ENCODE measurements around the gene IRF6. TPM values are rescaled to one million over a fixed set of nuclear protein-coding genes. Genes with fewer than 3 reads are reported as not detected.
"Not testable (repeated sequence)": the region's sequence is repeated elsewhere in the genome, so short reads cannot be mapped to it uniquely, and the experiment has no call there.

Gene IRF6
- total and polyA plus RNA-seq, 2 donors, result 9.3 to 25.0 TPM

GRCh38 chr1:209815490-209815889, 9.5 kb upstream of the IRF6 start:
- no peaks in the 10 kb centered on the region for H3K4me1 ChIP-seq (ENCODE audit: insufficient read depth)
- H3K27ac ChIP-seq (ENCODE audit: low read depth), result peak overlapping the region; percentile 88
- H3K36me3 ChIP-seq (ENCODE audit: insufficient read depth), result no peaks in the 10 kb centered on the region
- DNase-seq (ENCODE audit: extremely low spot score), result no peak
- WGBS, result 76% methylated on average over 3 of the region's 3 CpGs
- no peak overlapping the region for H3K4me3 ChIP-seq (ENCODE audit: low read depth, low read length)

GRCh38 chr1:209813902-209814301, 8.0 kb upstream of the IRF6 start:
- WGBS, result 91% methylated on average over 4 of the region's 4 CpGs
- Histone ChIP-seq H3K36me3 (ENCODE audit: insufficient read depth) (no peaks in the 10 kb centered on the region), H3K4me3 (ENCODE audit: low read depth, low read length) (no peak overlapping the region), H3K4me1 (ENCODE audit: insufficient read depth) (no peaks in the 10 kb centered on the region), H3K27ac (ENCODE audit: low read depth) (no peak overlapping the region)
- no peak for DNase-seq (ENCODE audit: extremely low spot score)

DNA sequence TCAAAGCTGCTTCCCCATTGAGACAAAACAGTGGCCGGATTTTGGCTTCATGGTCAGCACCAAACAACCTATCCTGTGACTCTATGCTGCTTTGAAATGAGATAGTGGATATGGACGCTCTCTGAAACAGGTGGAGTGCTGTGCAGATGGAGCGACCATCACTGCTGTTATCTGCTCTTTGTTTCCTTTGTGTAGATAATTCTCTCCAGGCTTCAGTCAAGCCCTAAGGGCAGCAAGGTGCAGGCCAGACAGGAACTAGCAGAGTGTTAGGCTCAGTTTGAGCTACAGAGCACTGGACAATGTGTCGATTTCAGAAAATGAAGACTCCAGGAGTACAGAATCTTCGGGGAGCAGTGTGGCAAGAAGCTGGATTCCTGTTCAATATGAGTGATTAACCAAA, 4.8 kb upstream of the IRF6 start:
- peaks cover 2% of the 10 kb centered on the region for H3K4me1 ChIP-seq (ENCODE audit: insufficient read depth)
- H3K27ac ChIP-seq (ENCODE audit: low read depth), result no peak overlapping the region
- H3K36me3 ChIP-seq (ENCODE audit: insufficient read depth), result no peaks in the 10 kb centered on the region
- no peak overlapping the region for H3K4me3 ChIP-seq (ENCODE audit: low read depth, low read length)
- no peak for DNase-seq (ENCODE audit: extremely low spot score)
- 84% methylated on average over 5 of the region's 5 CpGs for WGBS

DNA sequence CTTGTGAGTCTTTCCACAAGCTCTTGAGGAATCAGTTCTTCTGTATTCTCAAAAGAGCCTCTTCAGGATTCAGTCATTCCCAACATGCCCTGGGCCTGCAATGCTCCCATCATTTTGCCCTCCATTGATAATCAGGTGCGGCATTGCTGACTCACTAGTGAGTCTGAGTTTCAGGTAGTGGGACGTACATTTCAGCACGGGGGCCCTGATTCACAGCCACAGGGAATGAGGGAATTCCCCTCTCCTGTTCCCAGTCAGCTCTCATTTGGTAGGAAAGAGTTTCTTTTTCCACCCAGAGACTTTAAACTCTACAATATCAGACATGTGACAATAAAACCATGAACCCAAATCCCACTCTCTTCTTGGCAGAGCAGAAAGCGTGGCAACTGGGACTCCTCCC, 3.7 kb upstream of the IRF6 start:
- Histone ChIP-seq H3K4me1 (ENCODE audit: insufficient read depth) (peaks cover 2% of the 10 kb centered on the region), H3K27ac (ENCODE audit: low read depth) (no peak overlapping the region), H3K36me3 (ENCODE audit: insufficient read depth) (no peaks in the 10 kb centered on the region), H3K4me3 (ENCODE audit: low read depth, low read length) (no peak overlapping the region)
- DNase-seq (ENCODE audit: extremely low spot score), result no peak
- 90% methylated on average over 4 of the region's 4 CpGs for WGBS

GRCh38 chr1:209808059-209808581, 2.2 kb upstream of the IRF6 start:
- Histone ChIP-seq H3K4me3 (ENCODE audit: low read depth, low read length) (no peak overlapping the region), H3K36me3 (ENCODE audit: insufficient read depth) (no peaks in the 10 kb centered on the region), H3K4me1 (ENCODE audit: insufficient read depth) (peaks cover 2% of the 10 kb centered on the region), H3K27ac (ENCODE audit: low read depth) (no peak overlapping the region)
- no peak for DNase-seq (ENCODE audit: extremely low spot score)

- Histone ChIP-seq H3K4me1 (ENCODE audit: insufficient read depth) (peaks cover 2% of the 10 kb centered on the region), H3K27ac (ENCODE audit: low read depth) (no peak overlapping the region)
- WGBS, result 85% methylated on average over 4 of the region's 4 CpGs
Measured at GRCh38 chr1:209807509-209807908, 1.6 kb upstream of the IRF6 start.

GRCh38 chr1:209805341-209805781, 581 bp downstream of the IRF6 start:
- H3K4me3 ChIP-seq (ENCODE audit: low read depth, low read length), result peak overlapping the region; percentile 32
- peak overlapping the region; percentile 87 for H3K27ac ChIP-seq (ENCODE audit: low read depth)

More at GRCh38 chr1:209807509-209807908, 1.6 kb upstream of the IRF6 start:
- Histone ChIP-seq H3K4me3 (ENCODE audit: low read depth, low read length) (no peak overlapping the region), H3K36me3 (ENCODE audit: insufficient read depth) (no peaks in the 10 kb centered on the region)
- no peak for DNase-seq (ENCODE audit: extremely low spot score)

DNA sequence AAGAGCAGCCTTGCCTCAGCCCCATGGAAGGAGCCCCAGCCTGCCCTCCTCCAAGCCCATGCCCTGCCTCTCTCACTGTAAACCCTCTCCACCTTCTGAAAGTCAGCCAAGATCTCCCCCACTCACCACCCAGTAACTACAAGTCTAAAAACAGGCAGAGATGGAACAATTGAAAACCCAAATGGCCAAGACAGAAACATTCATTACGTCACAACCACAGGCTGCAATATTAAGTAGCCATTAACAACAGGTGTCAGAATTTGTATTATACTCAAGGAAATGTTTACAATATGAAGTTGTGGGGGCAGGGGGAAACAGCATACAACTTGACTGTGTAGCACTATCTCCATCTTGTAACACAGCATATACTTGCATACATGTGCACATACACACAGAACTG, 2.4 kb downstream of the IRF6 start:
- WGBS, result 89% methylated on average over 1 of the region's 1 CpG
- no peak overlapping the region for H3K4me3 ChIP-seq (ENCODE audit: low read depth, low read length)
- no peak for DNase-seq (ENCODE audit: extremely low spot score)
- no peaks in the 10 kb centered on the region for H3K36me3 ChIP-seq (ENCODE audit: insufficient read depth)
- no peak overlapping the region for H3K27ac ChIP-seq (ENCODE audit: low read depth)
- no peaks in the 10 kb centered on the region for H3K4me1 ChIP-seq (ENCODE audit: insufficient read depth)

More at GRCh38 chr1:209805341-209805781, 581 bp downstream of the IRF6 start:
- WGBS, result 40% methylated on average over 19 of the region's 19 CpGs
- no peak for DNase-seq (ENCODE audit: extremely low spot score)
- peaks cover 2% of the 10 kb centered on the region for H3K4me1 ChIP-seq (ENCODE audit: insufficient read depth)
- H3K36me3 ChIP-seq (ENCODE audit: insufficient read depth), result no peaks in the 10 kb centered on the region

DNA sequence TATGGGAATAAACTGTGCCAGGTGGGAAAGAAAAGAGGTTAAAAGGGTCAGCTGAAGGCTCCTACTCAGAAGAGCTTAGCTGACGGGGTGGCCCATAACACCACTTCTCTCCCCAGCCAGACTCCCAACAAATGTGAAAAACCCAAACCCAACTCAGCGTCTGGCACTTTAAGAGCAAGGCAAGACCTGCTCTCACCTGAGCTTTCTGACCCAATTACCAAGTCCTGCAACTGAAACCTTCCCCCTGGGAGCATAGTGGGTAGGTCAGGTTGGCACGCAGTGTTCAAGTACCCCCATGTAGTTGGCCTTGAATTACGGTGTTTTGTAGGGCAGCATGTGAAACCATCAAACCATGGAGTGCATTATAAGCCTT, 3.2 kb downstream of the IRF6 start:
- H3K27ac ChIP-seq (ENCODE audit: low read depth), result no peak overlapping the region
- no peak overlapping the region for H3K4me3 ChIP-seq (ENCODE audit: low read depth, low read length)
- H3K36me3 ChIP-seq (ENCODE audit: insufficient read depth), result no peaks in the 10 kb centered on the region
- H3K4me1 ChIP-seq (ENCODE audit: insufficient read depth), result no peaks in the 10 kb centered on the region
- DNase-seq (ENCODE audit: extremely low spot score), result no peak
- 85% methylated on average over 4 of the region's 4 CpGs for WGBS

- no peak for DNase-seq (ENCODE audit: extremely low spot score)
- 82% methylated on average over 4 of the region's 4 CpGs for WGBS
- H3K4me1 ChIP-seq (ENCODE audit: insufficient read depth), result no peaks in the 10 kb centered on the region
- no peak overlapping the region for H3K4me3 ChIP-seq (ENCODE audit: low read depth, low read length)
- H3K27ac ChIP-seq (ENCODE audit: low read depth), result no peak overlapping the region
- H3K36me3 ChIP-seq (ENCODE audit: insufficient read depth), result no peaks in the 10 kb centered on the region
Measured at GRCh38 chr1:209802117-209802779, 3.7 kb downstream of the IRF6 start.

DNA sequence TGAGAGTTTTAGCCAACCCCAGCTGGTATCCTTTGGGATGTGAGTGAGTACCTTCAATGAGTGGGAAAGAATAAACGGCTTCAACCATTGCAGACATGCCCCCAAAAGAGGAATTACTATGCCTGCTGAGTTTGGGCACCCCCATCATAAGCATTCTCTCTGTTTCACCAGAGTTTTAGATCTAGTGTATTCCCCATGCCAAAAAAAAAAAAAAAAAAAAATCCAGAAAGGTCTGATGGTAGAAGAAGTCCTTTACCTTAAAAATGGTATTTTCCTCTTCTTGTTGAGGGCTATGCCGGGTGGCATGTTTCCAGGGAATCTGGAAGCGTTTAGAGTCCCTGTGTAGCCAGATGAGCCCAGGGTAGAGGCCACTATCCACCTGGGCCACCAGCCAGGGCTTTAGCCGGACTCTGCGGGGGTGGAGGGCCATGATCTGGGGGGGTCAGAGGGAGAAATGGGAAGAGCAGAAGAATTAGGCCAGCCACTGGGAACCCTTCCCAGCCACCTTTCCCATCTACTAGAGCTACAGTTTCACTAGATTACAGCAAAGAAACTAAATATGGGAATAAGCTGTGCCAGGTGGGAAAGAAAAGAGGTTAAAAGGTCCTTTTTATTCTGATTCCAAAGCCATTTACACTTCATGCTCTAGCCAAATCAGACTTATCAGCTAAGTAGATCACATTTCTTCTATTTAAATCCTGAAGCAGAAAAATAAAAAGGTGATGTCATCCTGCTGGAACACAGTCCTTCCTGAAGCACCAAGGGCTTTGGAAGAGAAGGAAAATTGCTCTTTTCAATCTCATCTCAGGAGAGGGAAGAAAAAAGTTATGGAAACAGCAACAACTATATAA, 4.7 kb downstream of the IRF6 start:
- Histone ChIP-seq H3K27ac (ENCODE audit: low read depth) (no peak overlapping the region), H3K36me3 (ENCODE audit: insufficient read depth) (no peaks in the 10 kb centered on the region)
- WGBS, result 53% methylated on average over 5 of the region's 5 CpGs

GRCh38 chr1:209797978-209798639, 7.8 kb downstream of the IRF6 start:
- WGBS, result 78% methylated on average over 9 of the region's 9 CpGs
- H3K27ac ChIP-seq (ENCODE audit: low read depth), result no peak overlapping the region
- H3K36me3 ChIP-seq (ENCODE audit: insufficient read depth), result no peaks in the 10 kb centered on the region
- DNase-seq (ENCODE audit: extremely low spot score), result no peak
- no peaks in the 10 kb centered on the region for H3K4me1 ChIP-seq (ENCODE audit: insufficient read depth)
- H3K4me3 ChIP-seq (ENCODE audit: low read depth, low read length), result no peak overlapping the region

More for the DNA sequence above, 4.7 kb downstream of the IRF6 start:
- no peak overlapping the region for H3K4me3 ChIP-seq (ENCODE audit: low read depth, low read length)
- DNase-seq (ENCODE audit: extremely low spot score), result no peak
- no peaks in the 10 kb centered on the region for H3K4me1 ChIP-seq (ENCODE audit: insufficient read depth)

GRCh38 chr1:209793711-209794110, 12.2 kb downstream of the IRF6 start:
- 89% methylated on average over 3 of the region's 3 CpGs for WGBS
- not testable (repeated sequence) for DNase-seq (ENCODE audit: extremely low spot score); H3K36me3 ChIP-seq (ENCODE audit: insufficient read depth); H3K27ac ChIP-seq (ENCODE audit: low read depth); H3K4me3 ChIP-seq (ENCODE audit: low read depth, low read length); H3K4me1 ChIP-seq (ENCODE audit: insufficient read depth)

Measured in urinary bladder (tissue), 4 donors.